GM10266 (cell line): ENCODE data around the gene LEMD1.
"Not testable (repeated sequence)": the region's sequence is repeated elsewhere in the genome, so short reads cannot be mapped to it uniquely, and the experiment has no call there.

Experiments used
- DNase-seq: peaks from one replicate; pipeline ENCODE4 v3.0.0; 2012; ENCODE audit errors: extremely low spot score
- CTCF ChIP-seq: IDR thresholded peaks from 2 replicates; pipeline ENCODE4 v1.5.1; 2012; ENCODE audit warnings: mild to moderate bottlenecking, low read depth; ENCODE audit not compliant: control insufficient read depth, insufficient read depth; ENCODE audit errors: missing control alignments

LEMD1 gene

GRCh38 chr1:205387845-205388244, 34.0 kb downstream of the LEMD1 start:
- TF ChIP-seq CTCF, result no peak
- no peak for DNase-seq

- DNase-seq, result not testable (repeated sequence)
Measured at GRCh38 chr1:205382990-205383389, 38.9 kb downstream of the LEMD1 start.

- no peak for TF ChIP-seq CTCF
Measured at GRCh38 chr1:205382561-205382960, 39.3 kb downstream of the LEMD1 start.

GRCh38 chr1:205381305-205381704, 40.6 kb downstream of the LEMD1 start:
- no peak for DNase-seq
- TF ChIP-seq CTCF, result no peak

More at GRCh38 chr1:205382561-205382960, 39.3 kb downstream of the LEMD1 start:
- DNase-seq, result no peak

- no peak for TF ChIP-seq CTCF
- DNase-seq, result no peak
Measured at GRCh38 chr1:205380882-205381281, 41.0 kb downstream of the LEMD1 start.

- TF ChIP-seq CTCF, result no peak
- DNase-seq, result no peak
Measured at GRCh38 chr1:205379056-205379455, 42.8 kb downstream of the LEMD1 start.

GRCh38 chr1:205377355-205377754, 44.5 kb downstream of the LEMD1 start:
- TF ChIP-seq CTCF, result no peak
- no peak for DNase-seq

- no peak for TF ChIP-seq CTCF
- no peak for DNase-seq
Measured at GRCh38 chr1:205376739-205377138, 45.1 kb downstream of the LEMD1 start.
